Measurements from ENCODE around the gene IFIT3. TPM values are rescaled to one million over a fixed set of nuclear protein-coding genes. Genes with fewer than 3 reads are reported as not detected.

Gene IFIT3
- total RNA-seq, 1 experiment from 2014 or later, result 0.55 TPM

GRCh38 chr10:89294721-89295239 is 33.0 kb upstream of the IFIT3 start:
- H3T11ph ChIP-seq (ENCODE audit: low read length), result no peak overlapping the region
- no peak overlapping the region for H3K18ac ChIP-seq (ENCODE audit: insufficient read length, low read depth, low read length)
- no peaks in the 10 kb centered on the region for H3K4me1 ChIP-seq (ENCODE audit: insufficient read depth, low read length)
- no peak overlapping the region for H2BK5ac ChIP-seq (ENCODE audit: insufficient read length, low read length)
- H3K4me1 Mint-ChIP-seq, result peaks cover 0 to 2% of the 10 kb centered on the region in 2 experiments; a peak in 1 of 4 replicates
- H3K4ac ChIP-seq (ENCODE audit: low read depth, low read length), result no peak overlapping the region
- H2BK15ac ChIP-seq (ENCODE audit: low read depth, low read length), result no peak overlapping the region
- no peak overlapping the region for H3K4me2 ChIP-seq (ENCODE audit: insufficient read depth, insufficient read length, low read length)
- no peak overlapping the region for H4K5ac ChIP-seq (ENCODE audit: insufficient read length, low read depth, low read length)
- no peaks in the 10 kb centered on the region; the same call in none of the 2 replicates for H3K27me3 Mint-ChIP-seq (ENCODE audit: low read depth)
- no peak overlapping the region for H2BK12ac ChIP-seq (ENCODE audit: insufficient read length, low read depth, low read length)
- H2AK5ac ChIP-seq (ENCODE audit: insufficient read length, low read length), result no peak overlapping the region
- H3K79me1 ChIP-seq (ENCODE audit: insufficient read depth, low read depth, low read length, poor library complexity, severe bottlenecking), result no peaks in the 10 kb centered on the region
- H4K20me1 ChIP-seq (ENCODE audit: control insufficient read depth, insufficient read depth, insufficient read length), result no peaks in the 10 kb centered on the region
- WGBS (ENCODE audit: extremely low coverage, insufficient read length, low lambda C conversion rate), result no CpG with 5 or more reads among the region's 3 CpGs
- H3K56ac ChIP-seq (ENCODE audit: insufficient read length, low read depth, low read length), result no peak overlapping the region
- no peak overlapping the region for H3K14ac ChIP-seq (ENCODE audit: insufficient read depth, low read length)
- TF ChIP-seq CTCF (conservative IDR thresholded peaks at IDR 0.05), result no peak
- no peak overlapping the region for H3K9ac ChIP-seq (ENCODE audit: extremely low read depth, insufficient read length, low read length)
- no peak overlapping the region for H3K23ac ChIP-seq (ENCODE audit: insufficient read length, low read depth, low read length)
- no peak overlapping the region for H2AFZ ChIP-seq (ENCODE audit: low read length)
- no peaks in the 10 kb centered on the region for H3K27me3 ChIP-seq (ENCODE audit: insufficient read depth, low read length)
- H2BK20ac ChIP-seq (ENCODE audit: low read depth, low read length, poor library complexity, severe bottlenecking), result no peak overlapping the region
- H3K4me3 Mint-ChIP-seq, result no peak overlapping the region
- H3K27ac Mint-ChIP-seq, result no peak overlapping the region
- H3K23me2 ChIP-seq (ENCODE audit: insufficient read length, low read depth, low read length, poor library complexity, severe bottlenecking), result no peaks in the 10 kb centered on the region
- no peak overlapping the region for H4K91ac ChIP-seq (ENCODE audit: insufficient read length, low read depth, low read length)
- H3K9me3 ChIP-seq (ENCODE audit: control insufficient read depth, low read depth, low read length), result no peaks in the 10 kb centered on the region
- peaks cover 0 to 3% of the 10 kb centered on the region in 2 experiments; a peak in 1 of 5 replicates for H3K9me3 Mint-ChIP-seq
- no peak overlapping the region for H4K8ac ChIP-seq (replicated peaks; ENCODE audit: insufficient read length, low read depth, low read length)
- H3K36me3 Mint-ChIP-seq (ENCODE audit: insufficient read depth in 1 of 3, low read depth in 3 of 3), result peaks cover 0 to 2% (median 0%) of the 10 kb centered on the region in 3 experiments; a peak in 2 of 7 replicates
- no peak for DNase-seq
- no peaks in the 10 kb centered on the region for H3K79me2 ChIP-seq (ENCODE audit: insufficient read depth, low read length)
- no peak overlapping the region for H2BK120ac ChIP-seq (ENCODE audit: low read depth, low read length, poor library complexity, severe bottlenecking)
- no peak overlapping the region for H3K27ac ChIP-seq (ENCODE audit: insufficient read length, low read depth, low read length)

All from H9 (cell line).